ENCODE data around the gene GUCY2C. TPM values are rescaled to one million over a fixed set of nuclear protein-coding genes. Genes with fewer than 3 reads are reported as not detected.

Gene GUCY2C
- total and polyA plus RNA-seq, 8 donors, result 0.40 to 0.64 (median 0.50) TPM; not detected in 2

DNA sequence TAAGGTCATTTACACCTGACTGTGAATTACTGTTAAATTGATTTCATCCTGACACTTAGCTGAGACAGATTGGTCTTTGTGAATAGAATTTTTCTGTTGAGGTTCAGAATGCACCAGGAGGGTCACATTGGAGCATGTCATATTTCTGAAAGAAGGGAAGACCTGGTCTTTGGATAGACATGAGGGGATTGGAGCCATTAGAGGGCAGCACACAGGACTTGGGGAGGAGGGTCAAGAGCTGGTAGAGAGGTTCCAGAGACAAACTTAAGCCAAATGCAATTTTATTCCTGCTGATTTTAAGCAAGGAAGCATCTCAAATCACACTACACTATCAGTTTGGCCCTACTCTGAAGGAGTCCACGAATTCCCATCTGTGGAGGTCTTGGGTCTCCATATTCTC is 41.1 kb downstream of the GUCY2C start:
- no peak for ATAC-seq
- Histone ChIP-seq H3K36me3 (no peaks in the 10 kb centered on the region), H3K27ac (no peak overlapping the region), H3K4me1 (no peaks in the 10 kb centered on the region), H3K27me3 (no peaks in the 10 kb centered on the region), H3K4me3 (no peak overlapping the region), H3K9me3 (no peaks in the 10 kb centered on the region)
- DNase-seq, result no peak
- intact Hi-C loops (cut with DNase I), result no loop called here
- no peak for TF ChIP-seq CTCF (IDR thresholded peaks at IDR 0.05)

GRCh38 chr12:14654842-14655241 is 41.6 kb downstream of the GUCY2C start:
- no peak overlapping the region for H3K27ac ChIP-seq
- intact Hi-C loops (cut with DNase I), result no loop called here
- no peaks in the 10 kb centered on the region for H3K27me3 ChIP-seq
- no peak for TF ChIP-seq CTCF (IDR thresholded peaks at IDR 0.05)
- DNase-seq (no peak), ATAC-seq (no peak)
- no peaks in the 10 kb centered on the region for H3K36me3 ChIP-seq
- H3K4me3 ChIP-seq, result no peak overlapping the region
- no peaks in the 10 kb centered on the region for H3K4me1 ChIP-seq
- no peaks in the 10 kb centered on the region for H3K9me3 ChIP-seq

- DNase-seq, result no peak
- intact Hi-C loops (cut with DNase I), result no loop called here
- no peak for TF ChIP-seq CTCF (IDR thresholded peaks at IDR 0.05)
- Histone ChIP-seq H3K4me3 (no peak overlapping the region), H3K4me1 (no peaks in the 10 kb centered on the region), H3K27me3 (no peaks in the 10 kb centered on the region), H3K36me3 (no peaks in the 10 kb centered on the region), H3K27ac (no peak overlapping the region), H3K9me3 (no peaks in the 10 kb centered on the region)
- no peak for ATAC-seq
Observed at GRCh38 chr12:14654416-14654815, 42.0 kb downstream of the GUCY2C start.

GRCh38 chr12:14652483-14652882 is 43.9 kb downstream of the GUCY2C start:
- H3K4me1 ChIP-seq, result no peaks in the 10 kb centered on the region
- no peaks in the 10 kb centered on the region for H3K9me3 ChIP-seq
- no peak overlapping the region for H3K27ac ChIP-seq
- H3K4me3 ChIP-seq, result no peak overlapping the region
- no peak for TF ChIP-seq CTCF (IDR thresholded peaks at IDR 0.05)
- H3K27me3 ChIP-seq, result no peaks in the 10 kb centered on the region
- intact Hi-C loops (cut with DNase I), result no loop called here
- no peak for ATAC-seq
- no peaks in the 10 kb centered on the region for H3K36me3 ChIP-seq
- DNase-seq, result no peak

DNA sequence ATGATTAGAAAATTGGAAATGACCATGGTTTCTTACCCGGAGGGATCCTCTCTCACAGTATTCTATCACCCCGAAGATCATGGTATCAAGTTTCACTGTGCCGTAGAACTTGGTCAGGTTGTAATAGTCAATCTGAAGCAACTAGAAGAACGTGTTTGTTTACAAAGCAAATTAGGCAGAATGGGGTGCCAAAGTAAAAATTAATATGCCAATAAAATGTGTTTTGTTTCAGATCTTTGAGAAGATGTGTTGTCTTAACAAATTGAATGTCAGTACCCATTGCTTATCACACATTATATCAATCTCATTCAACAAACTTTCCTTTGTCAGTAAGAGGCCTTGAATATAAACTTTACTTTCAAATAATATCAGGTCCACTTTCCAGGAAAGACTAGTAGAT is 45.0 kb downstream of the GUCY2C start:
- no peaks in the 10 kb centered on the region for H3K36me3 ChIP-seq
- no peak overlapping the region for H3K4me3 ChIP-seq
- DNase-seq, result no peak
- no peaks in the 10 kb centered on the region for H3K4me1 ChIP-seq
- no peak for TF ChIP-seq CTCF (IDR thresholded peaks at IDR 0.05)
- ATAC-seq, result no peak
- no peaks in the 10 kb centered on the region for H3K27me3 ChIP-seq
- H3K27ac ChIP-seq, result no peak overlapping the region
- H3K9me3 ChIP-seq, result no peaks in the 10 kb centered on the region
- intact Hi-C loops (cut with DNase I), result no loop called here

Measured in left lung (tissue), 10 donors.